Heart left ventricle (tissue), 16 donors: ENCODE data around the gene ITPR3. TPM values are rescaled to one million over a fixed set of nuclear protein-coding genes. Genes with fewer than 3 reads are reported as not detected.
A peak's percentile ranks its signal among the peaks of the same experiment; 100 is the strongest.

ENCODE experiments used
- ATAC-seq, 4 donors: fragments of 200-7000 bp; cut with Tn5 transposase; one replicate each; pipeline ENCODE4 v1.9.1; 2020 to 2022; ENCODE audit warnings: moderate library complexity in 4 of 4, mild to moderate bottlenecking in 3 of 4, moderate number of reproducible peaks in 1 of 4
- DNase-seq, 5 donors: peaks; one replicate each; pipeline ENCODE4 v3.0.0-alpha.2; 2020
- H3K27ac ChIP-seq, 12 donors: fragments of 200-600 bp; sonication (generic) in 4 of 12; one replicate each; pipeline versions ENCODE4 v1.5.0 to v1.8.0; 2016 to 2022; ENCODE audit warnings: mild to moderate bottlenecking in 2 of 12
- H3K27me3 ChIP-seq, 9 donors: fragments of 200-600 bp; sonication (generic) in 2 of 9; one replicate each; pipeline versions ENCODE4 v1.5.1 to v1.8.0; 2016 to 2022; ENCODE audit warnings: mild to moderate bottlenecking in 3 of 9
- H3K36me3 ChIP-seq, 9 donors: fragments of 200-600 bp; sonication (generic) in 2 of 9; one replicate each; pipeline versions ENCODE4 v1.5.0 to v1.8.0; 2018 to 2022; ENCODE audit warnings: mild to moderate bottlenecking in 2 of 9
- H3K4me1 ChIP-seq, 12 donors: fragments of 200-600 bp; sonication (generic) in 4 of 12; one replicate each; pipeline versions ENCODE4 v1.5.0 to v1.8.0; 2016 to 2022; ENCODE audit warnings: mild to moderate bottlenecking in 3 of 12
- H3K4me3 ChIP-seq, 12 donors: fragments of 200-600 bp; sonication (generic) in 4 of 12; one replicate each; pipeline versions ENCODE4 v1.5.0 to v1.8.0; 2017 to 2022; ENCODE audit warnings: mild to moderate bottlenecking in 9 of 12, moderate library complexity in 4 of 12
- H3K9me3 ChIP-seq, 12 donors: fragments of 200-600 bp; sonication (generic) in 4 of 12; one replicate each; pipeline versions ENCODE4 v1.5.0 to v1.8.0; 2016 to 2022; ENCODE audit warnings: mild to moderate bottlenecking in 1 of 12
- CTCF ChIP-seq, 12 donors: fragments of 200-600 bp; sonication (generic) in 4 of 12; IDR thresholded peaks; one replicate each; pipeline versions ENCODE4 v1.5.0 to v1.8.0; 2018 to 2022; ENCODE audit warnings: antibody characterized with exemption in 12 of 12, mild to moderate bottlenecking in 5 of 12
- POLR2A ChIP-seq, 2 donors: fragments of 450-650 bp; IDR thresholded peaks; one replicate each; pipeline ENCODE4 v1.6.1; 2017; ENCODE audit warnings: antibody characterized with exemption in 2 of 2, mild to moderate bottlenecking in 2 of 2, moderate library complexity in 2 of 2
- WGBS, 4 donors: extraction: QIAGEN DNeasy Blood & Tissue Kit in 2 of 4; methylation state at CpG; one replicate each; pipeline versions ENCODE4 v1.1.5 to v1.1.7; 2013 to 2018; 5-methylcytosine and 5-hydroxymethylcytosine counted together
- intact Hi-C, 10 donors: fragments of 100-400 bp; cut with DNase I; formaldehyde crosslinking; loops; one replicate each; pipeline versions ENCODE4 v1.11.1 to v1.14.2; 2022
- polyA plus RNA-seq, 2 donors: library from polyadenylated mRNA; stranded (reverse); fragments of 200-250 nt; gene quantifications; one replicate each; pipeline ENCODE4 v1.2.3, GENCODE V29; 2013
- total RNA-seq, 9 donors: library from RNA; depleted of rRNA in 2 of 9; stranded (reverse); fragments of >200 nt in 2 of 9; fragmentation: NEBNext Ultra II Directional in 3 of 9; extraction: Animal tissue kit (Norgen Biotek cat#: 25700) in 3 of 9; gene quantifications; one replicate each; pipeline versions ENCODE4 v1.1.0 to v1.2.4, GENCODE V29; 2016 to 2023
- donor health status: ischemic (EF 13 %, LVEDD 7.1; RV severe dilation, severe dysfunction).
- donor health status: healthy with polysubstance abuse.
- donor health status: DM: no; HTN: yes; CAD: no.
- donor health status: DM: no; HTN: no; CAD: no.
- donor health status: ischemic (EF 25% LVEDD 6.9; RV normal size, moderate dysfunction).
- donor health status: ischemic (EF 25% LVEDD 5.7; RV mildly dilated, moderate dysfunction).
- donor health status: healthy.
- donor health status: DM: yes; HTN: yes; CAD: no.
- donor health status: ischemic (EF 35%, LVEDD 5.7; RV mildly dilated, moderate dysfunction).
- donor health status: nonischemic (EF 11% LVEDD 7.7; RV severe dilation, severe dysfunction).
- donor health status: DM: yes; HTN: yes; CAD: no.
- donor health status: PGD.
- donor health status: ischemic (EF 29% LVEDD 5.4; RV normal size, mild dysfunction).
- donor health status: nonischemic (EF 23%, LVEDD 6.1; RV moderate dilation, normal function).

ITPR3 gene
- total and polyA plus RNA-seq, 11 donors, result 4.8 to 33.5 (median 7.8) TPM

GRCh38 chr6:33672808-33673207 lies 51.7 kb downstream of the ITPR3 start:
- intact Hi-C loops, result loop anchor here in 7 of 10 donors (2.0 to 10.0 kb wide), 6 partner anchors 41 to 88 kb away; partner anchors contain the start of gene BAK1 (in 1 of the 7)
- peaks cover 0 to 68% (median 44%) of the 10 kb centered on the region in 9 donors for H3K36me3 ChIP-seq
- H3K27ac ChIP-seq, result no peak overlapping the region
- H3K27me3 ChIP-seq, result no peaks in the 10 kb centered on the region
- WGBS, 4 donors, result 13 to 39% (median 32%) methylated on average over 4 to 5 of the region's 5 CpGs
- ATAC-seq (peak; percentile 93 to 98 (median 96)), DNase-seq (peak; percentile 80 to 95 (median 89))
- H3K4me1 ChIP-seq, result peaks cover 0 to 13% (median 6%) of the 10 kb centered on the region in 12 donors
- no peak overlapping the region for H3K4me3 ChIP-seq
- TF ChIP-seq CTCF (IDR thresholded peaks at IDR 0.05) (peak; percentile 20 to 73 (median 59)), POLR2A (IDR thresholded peaks at IDR 0.05) (no peak)
- H3K9me3 ChIP-seq, result no peaks in the 10 kb centered on the region

DNA sequence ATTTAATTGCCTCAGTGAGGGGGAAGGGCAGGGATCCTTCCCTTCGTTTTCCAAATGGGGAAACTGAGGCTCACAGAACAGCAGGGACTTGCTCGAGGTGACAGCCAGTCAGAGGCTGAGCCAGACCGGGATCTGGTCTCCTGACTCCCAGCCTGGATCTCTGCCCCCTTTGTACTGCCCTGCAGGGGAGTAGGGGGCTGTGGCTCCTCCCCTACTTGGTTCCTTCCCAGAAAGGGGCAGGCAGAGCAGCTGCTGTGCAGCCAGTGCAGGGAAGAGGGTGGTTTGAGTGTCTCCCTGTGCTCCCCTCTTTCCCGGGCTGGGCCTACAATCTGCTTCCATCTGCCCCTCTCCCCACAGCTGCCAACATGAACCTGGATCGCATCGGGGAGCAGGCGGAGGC lies 52.7 kb downstream of the ITPR3 start:
- 79 to 88% (median 84%) methylated on average over 7 of the region's 7 CpGs for WGBS, 4 donors
- intact Hi-C loops, result loop anchor here in 7 of 10 donors (2.0 to 10.0 kb wide), 6 partner anchors 42 to 89 kb away; partner anchors contain the start of gene BAK1 (in 1 of the 7)

GRCh38 chr6:33675968-33676367 lies 54.8 kb downstream of the ITPR3 start:
- ATAC-seq, result no peak
- WGBS, 4 donors, result 77 to 93% (median 90%) methylated on average over 7 of the region's 7 CpGs

More for the DNA sequence above, 52.7 kb downstream of the ITPR3 start:
- Histone ChIP-seq H3K4me1 (peaks cover 0 to 13% (median 6%) of the 10 kb centered on the region in 12 donors), H3K9me3 (no peaks in the 10 kb centered on the region), H3K27me3 (no peaks in the 10 kb centered on the region), H3K27ac (no peak overlapping the region), H3K4me3 (no peak overlapping the region), H3K36me3 (peaks cover 0 to 67% (median 44%) of the 10 kb centered on the region in 9 donors)
- DNase-seq (no peak), ATAC-seq (no peak)
- TF ChIP-seq POLR2A (IDR thresholded peaks at IDR 0.05) (no peak), CTCF (IDR thresholded peaks at IDR 0.05) (no peak)

More at GRCh38 chr6:33675968-33676367, 54.8 kb downstream of the ITPR3 start:
- Histone ChIP-seq H3K9me3 (no peaks in the 10 kb centered on the region), H3K27me3 (no peaks in the 10 kb centered on the region), H3K36me3 (peaks cover 0 to 68% (median 48%) of the 10 kb centered on the region in 9 donors), H3K27ac (no peak overlapping the region), H3K4me1 (peaks cover 0 to 13% (median 6%) of the 10 kb centered on the region in 12 donors), H3K4me3 (no peak overlapping the region)
- intact Hi-C loops, result loop anchor here in 1 of 10 donors (10.0 kb wide), 1 partner anchor 91 kb away; the partner anchor contains the start of gene BAK1
- no peak for DNase-seq
- TF ChIP-seq CTCF (IDR thresholded peaks at IDR 0.05) (no peak), POLR2A (IDR thresholded peaks at IDR 0.05) (no peak)
